Calu3 (cell line): ENCODE data around the gene MLANA. TPM values are rescaled to one million over a fixed set of nuclear protein-coding genes. Genes with fewer than 3 reads are reported as not detected.

ENCODE experiments used
- BruUV-seq: library from RNA; stranded (reverse); fragments of 400-500 nt; replicated peaks from 2 replicates; lab custom pipeline; 2021; lab: Mats Ljungman, UMichigan
- CTCF ChIA-PET: fragments of 300-600 bp; sonication (Branson Sonifier 250); formaldehyde crosslinking; loops from one replicate; lab custom pipeline; 2022; ENCODE audit warnings: antibody characterized with exemption; lab: Charles Lee
- DNase-seq: peaks from one replicate; pipeline ENCODE4 v3.0.0; 2022
- H3K27ac Mint-ChIP-seq: one replicate; pipeline ENCODE4 v1.8.0; 2022; ENCODE audit warnings: mixed read lengths; ENCODE audit not compliant: unreplicated experiment
- H3K27me3 Mint-ChIP-seq: one replicate; pipeline ENCODE4 v1.8.0; 2022; ENCODE audit warnings: mixed read lengths; ENCODE audit not compliant: unreplicated experiment
- H3K36me3 Mint-ChIP-seq: one replicate; pipeline ENCODE4 v1.8.0; 2022; ENCODE audit warnings: mild to moderate bottlenecking, moderate library complexity, mixed read lengths; ENCODE audit not compliant: insufficient read depth, unreplicated experiment
- H3K4me1 Mint-ChIP-seq: one replicate; pipeline ENCODE4 v1.8.0; 2022; ENCODE audit warnings: mild to moderate bottlenecking, low read depth, mixed read lengths; ENCODE audit not compliant: unreplicated experiment
- H3K4me3 Mint-ChIP-seq: one replicate; pipeline ENCODE4 v1.8.0; 2022; ENCODE audit warnings: mild to moderate bottlenecking, low read depth, moderate library complexity, mixed read lengths; ENCODE audit not compliant: unreplicated experiment
- H3K9me3 Mint-ChIP-seq: one replicate; pipeline ENCODE4 v1.8.0; 2022; ENCODE audit warnings: low read depth, mixed read lengths; ENCODE audit not compliant: unreplicated experiment
- intact Hi-C: fragments of 100-400 bp; cut with micrococcal nuclease; formaldehyde crosslinking; loops from one replicate; pipeline ENCODE4 v1.10.0; 2022; ENCODE audit not compliant: unreplicated experiment
- total RNA-seq: library from RNA; stranded (reverse); gene quantifications from 2 replicates; pipeline ENCODE4 v1.2.3, GENCODE V29; 2022
- TF ChIP-seq, protein P1 (sequence below): fragments of 200-600 bp; IDR thresholded peaks from one replicate; pipeline ENCODE4 v1.8.0; 2022; ENCODE audit warnings: antibody characterized with exemption; ENCODE audit not compliant: unreplicated experiment

MLANA gene
- total RNA-seq, 1 experiment from 2014 or later: not detected

DNA sequence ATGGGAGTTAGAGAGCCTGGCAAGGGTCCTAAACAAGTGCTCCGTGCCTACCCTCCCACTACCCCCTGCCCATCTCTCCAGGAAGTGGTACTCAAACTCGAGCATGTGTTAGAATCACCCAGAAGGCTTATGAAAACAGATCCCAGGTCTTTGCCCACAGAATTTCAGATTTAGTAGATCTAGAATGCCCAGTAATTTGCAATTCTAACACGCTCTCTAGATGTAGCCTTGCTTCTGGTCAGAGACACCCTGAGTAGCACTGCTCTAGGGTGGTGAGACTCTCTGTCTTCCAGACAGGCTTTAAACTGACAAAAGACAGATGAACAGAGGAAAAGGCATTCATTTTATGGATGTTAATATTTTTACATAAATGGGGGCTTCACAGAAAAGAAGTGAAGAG lies 37.1 kb upstream of the MLANA start:
- intact Hi-C loops: no loop called here
- no peaks in the 10 kb centered on the region for H3K9me3 Mint-ChIP-seq
- no peaks in the 10 kb centered on the region for H3K36me3 Mint-ChIP-seq
- peaks cover 12% of the 10 kb centered on the region for H3K4me1 Mint-ChIP-seq
- H3K27ac Mint-ChIP-seq: no peak overlapping the region
- BruUV-seq: no TSS peak
- no peak overlapping the region for H3K4me3 Mint-ChIP-seq
- CTCF ChIA-PET: no interaction called here
- TF ChIP-seq, protein P1, sequence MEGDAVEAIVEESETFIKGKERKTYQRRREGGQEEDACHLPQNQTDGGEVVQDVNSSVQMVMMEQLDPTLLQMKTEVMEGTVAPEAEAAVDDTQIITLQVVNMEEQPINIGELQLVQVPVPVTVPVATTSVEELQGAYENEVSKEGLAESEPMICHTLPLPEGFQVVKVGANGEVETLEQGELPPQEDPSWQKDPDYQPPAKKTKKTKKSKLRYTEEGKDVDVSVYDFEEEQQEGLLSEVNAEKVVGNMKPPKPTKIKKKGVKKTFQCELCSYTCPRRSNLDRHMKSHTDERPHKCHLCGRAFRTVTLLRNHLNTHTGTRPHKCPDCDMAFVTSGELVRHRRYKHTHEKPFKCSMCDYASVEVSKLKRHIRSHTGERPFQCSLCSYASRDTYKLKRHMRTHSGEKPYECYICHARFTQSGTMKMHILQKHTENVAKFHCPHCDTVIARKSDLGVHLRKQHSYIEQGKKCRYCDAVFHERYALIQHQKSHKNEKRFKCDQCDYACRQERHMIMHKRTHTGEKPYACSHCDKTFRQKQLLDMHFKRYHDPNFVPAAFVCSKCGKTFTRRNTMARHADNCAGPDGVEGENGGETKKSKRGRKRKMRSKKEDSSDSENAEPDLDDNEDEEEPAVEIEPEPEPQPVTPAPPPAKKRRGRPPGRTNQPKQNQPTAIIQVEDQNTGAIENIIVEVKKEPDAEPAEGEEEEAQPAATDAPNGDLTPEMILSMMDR: no peak
- no peak for DNase-seq
- no peaks in the 10 kb centered on the region for H3K27me3 Mint-ChIP-seq

DNA sequence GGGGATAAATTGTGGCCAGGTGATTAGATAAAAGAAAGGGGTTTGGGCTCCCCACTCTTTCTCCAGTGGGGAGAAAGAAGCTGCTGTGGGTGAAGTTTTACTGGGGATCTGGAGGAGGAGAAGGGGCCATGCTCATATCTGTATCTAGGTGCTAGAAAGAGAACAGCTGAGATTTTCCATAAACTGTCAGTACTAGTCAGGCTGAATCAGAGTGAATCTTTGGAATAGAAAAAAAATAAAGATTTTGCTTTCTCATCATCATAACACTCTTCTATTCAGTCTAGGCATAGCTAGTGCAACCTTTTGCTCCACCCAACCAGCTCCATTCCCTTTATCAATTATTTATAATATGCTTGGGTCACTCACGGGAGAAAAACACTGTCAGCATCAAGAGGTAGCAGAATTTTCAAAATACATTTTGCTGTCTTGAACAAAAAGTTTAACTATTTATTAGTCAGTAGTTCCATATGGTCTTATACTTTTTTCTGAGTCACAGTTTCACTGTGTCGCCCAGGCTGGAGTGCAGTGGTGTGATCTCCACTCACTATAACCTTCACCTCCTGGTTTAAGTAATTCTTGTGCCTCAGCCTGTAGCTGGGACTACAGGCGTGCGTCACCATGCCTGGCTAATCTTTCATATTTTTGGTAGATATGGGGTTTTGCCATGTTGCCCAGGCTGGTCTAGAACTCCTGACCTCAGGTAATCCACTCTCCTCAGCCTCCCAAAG lies 36.5 kb upstream of the MLANA start:
- no peaks in the 10 kb centered on the region for H3K9me3 Mint-ChIP-seq
- BruUV-seq: no TSS peak
- DNase-seq: no peak

DNA sequence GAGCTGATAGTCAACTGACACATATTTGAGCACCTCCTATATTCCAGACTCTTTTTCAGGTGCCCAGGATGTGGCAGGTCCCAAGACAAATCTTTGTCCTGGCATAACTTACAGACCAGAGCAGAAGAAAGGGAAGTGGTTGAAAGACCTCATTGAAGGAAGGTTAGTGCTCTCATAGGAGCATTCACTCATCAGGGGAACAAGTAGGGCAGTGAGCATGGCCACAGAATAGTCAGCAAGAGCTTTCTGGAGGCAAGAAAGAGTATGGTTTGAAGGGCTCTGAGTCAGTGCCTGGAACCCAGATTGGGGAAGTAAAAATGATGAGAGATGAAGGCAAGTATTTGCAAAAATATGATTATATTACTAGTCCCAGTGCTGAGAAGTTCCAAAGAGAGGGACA lies 32.8 kb upstream of the MLANA start:
- CTCF ChIA-PET: no interaction called here
- intact Hi-C loops: no loop called here
- H3K4me3 Mint-ChIP-seq: no peak overlapping the region
- DNase-seq: no peak
- TF ChIP-seq, protein P1: no peak
- no TSS peak for BruUV-seq
- H3K4me1 Mint-ChIP-seq: no peaks in the 10 kb centered on the region
- H3K27me3 Mint-ChIP-seq: no peaks in the 10 kb centered on the region
- no peaks in the 10 kb centered on the region for H3K36me3 Mint-ChIP-seq
- no peaks in the 10 kb centered on the region for H3K9me3 Mint-ChIP-seq
- H3K27ac Mint-ChIP-seq: no peak overlapping the region

More for the DNA sequence above, 36.5 kb upstream of the MLANA start:
- intact Hi-C loops: no loop called here
- TF ChIP-seq, protein P1: no peak
- no peaks in the 10 kb centered on the region for H3K36me3 Mint-ChIP-seq
- no peak overlapping the region for H3K27ac Mint-ChIP-seq
- peaks cover 12% of the 10 kb centered on the region for H3K4me1 Mint-ChIP-seq
- H3K27me3 Mint-ChIP-seq: no peaks in the 10 kb centered on the region
- CTCF ChIA-PET: no interaction called here
- no peak overlapping the region for H3K4me3 Mint-ChIP-seq

DNA sequence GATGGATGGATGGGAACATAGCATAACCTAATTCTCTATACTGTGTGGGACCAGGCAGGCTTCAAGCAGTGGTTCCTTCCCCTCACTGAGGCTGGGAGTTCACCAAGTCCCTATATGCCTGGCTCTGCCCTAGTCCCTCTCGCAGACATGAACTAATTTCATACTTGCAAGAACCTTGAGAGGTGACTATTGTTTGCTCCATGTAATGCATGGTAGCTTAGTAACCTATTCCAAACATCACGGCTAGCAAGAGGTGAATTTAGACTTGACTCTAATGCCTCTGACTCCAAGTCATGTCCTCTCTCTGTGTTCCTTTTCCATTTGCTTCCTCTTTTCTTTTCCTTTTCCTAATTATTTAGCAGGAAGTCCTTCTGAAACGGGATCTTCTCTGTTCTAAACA lies 31.9 kb upstream of the MLANA start:
- H3K27ac Mint-ChIP-seq: no peak overlapping the region
- no peaks in the 10 kb centered on the region for H3K9me3 Mint-ChIP-seq
- TF ChIP-seq, protein P1: no peak
- H3K4me1 Mint-ChIP-seq: no peaks in the 10 kb centered on the region
- no peaks in the 10 kb centered on the region for H3K36me3 Mint-ChIP-seq
- H3K27me3 Mint-ChIP-seq: no peaks in the 10 kb centered on the region
- intact Hi-C loops: no loop called here
- no peak overlapping the region for H3K4me3 Mint-ChIP-seq
- CTCF ChIA-PET: no interaction called here
- no peak for DNase-seq
- BruUV-seq: no TSS peak
